ENCODE results near the gene SPRED3. TPM values are rescaled to one million over a fixed set of nuclear protein-coding genes. Genes with fewer than 3 reads are reported as not detected.

The SPRED3 gene
- total and polyA plus RNA-seq, 9 of the 15 experiments (the other 6 are each of a cell fraction or from before 2014, with no cell fraction given): 0.05 to 1.3 (median 0.36) TPM

DNA sequence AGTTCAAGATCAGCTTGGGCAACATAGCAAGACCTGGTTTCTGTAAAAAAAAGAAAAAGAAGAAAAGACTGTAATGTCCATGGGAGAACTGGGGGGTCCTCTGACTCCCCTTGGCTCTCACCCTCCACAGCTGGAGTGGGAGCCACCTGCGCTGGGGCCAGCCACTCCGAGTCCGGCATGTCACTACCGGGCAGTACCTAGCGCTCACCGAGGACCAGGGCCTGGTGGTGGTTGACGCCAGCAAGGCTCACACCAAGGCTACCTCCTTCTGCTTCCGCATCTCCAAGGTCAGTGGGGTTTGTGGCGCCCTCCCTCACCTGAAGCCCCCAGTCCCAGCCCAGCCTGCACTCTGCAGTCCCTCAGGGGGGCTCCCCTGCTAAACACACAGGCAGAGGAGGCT lies 59.7 kb downstream of the SPRED3 start:
- WGBS (ENCODE audit: insufficient coverage, low coverage, missing lambda C conversion rate): 93% methylated on average over 9 of the region's 9 CpGs
- Histone ChIP-seq H3K27ac (ENCODE audit: extremely low read depth, low read depth, low read length) (no peak overlapping the region), H3K79me2 (ENCODE audit: control insufficient read depth, insufficient read depth, low read length) (no peaks in the 10 kb centered on the region), H2AFZ (ENCODE audit: low read depth, low read length) (no peak overlapping the region), H3K4me3 (no peak overlapping the region), H3K36me3 (ENCODE audit: control insufficient read depth, insufficient read depth, low read length) (peaks cover 29% of the 10 kb centered on the region; the same call in 1 of the 3 replicates), H3K9me3 (replicated peaks; ENCODE audit: control insufficient read depth, insufficient read depth, low read depth, low read length) (no peaks in the 10 kb centered on the region), H3K9me1 (ENCODE audit: control insufficient read depth, insufficient read depth, low read length) (no peaks in the 10 kb centered on the region), H3K27me3 (ENCODE audit: control insufficient read depth in 2 of 2, insufficient read depth in 2 of 2, low read length in 2 of 2) (no peaks in the 10 kb centered on the region), H3K9ac (ENCODE audit: insufficient read depth in 1 of 2, low read depth in 2 of 2, low read length in 2 of 2) (peak overlapping the region in 1 of 2 experiments; percentile 71; a peak in 2 of 4 replicates), H3K4me2 (ENCODE audit: insufficient read depth, low read length) (no peak overlapping the region), H4K20me1 (replicated peaks; ENCODE audit: control insufficient read depth, insufficient read depth, low read length) (no peaks in the 10 kb centered on the region), H3K4me1 (replicated peaks in 1 of 2; ENCODE audit: control insufficient read depth in 2 of 2, insufficient read depth in 2 of 2, low read length in 2 of 2) (peaks cover 5 to 23% of the 10 kb centered on the region in 2 experiments)
- DNase-seq (ENCODE audit: extremely low read depth in 1 of 4, low spot score in 3 of 4) (no peak), FAIRE-seq (no peak), ATAC-seq (no peak)
- in situ Hi-C loops (cut with MboI): no loop called here
- ChIA-PET POLR2A (no interaction called here), CTCF (ENCODE audit: low intra/inter-chr PET ratio) (interaction anchor here (0.6 kb wide), 1 partner anchor 11 kb away, joined by 3 read pairs; no protein-coding TSS in a partner anchor)
- BruUV-seq (replicated peaks): no TSS peak
- intact Hi-C loops (cut with micrococcal nuclease): no loop called here
- TF ChIP-seq ZNF584 (CRISPR knock-in tag; IDR thresholded peaks at IDR 0.05; ENCODE audit: low read depth) (no peak), MYBL2 (IDR thresholded peaks at IDR 0.05; ENCODE audit: low read depth) (no peak), MYBL2 (CRISPR knock-in tag; IDR thresholded peaks at IDR 0.05; ENCODE audit: borderline replicate concordance) (no peak), GABPB2 (CRISPR knock-in tag; conservative IDR thresholded peaks at IDR 0.05) (no peak), STAT5A (IDR thresholded peaks at IDR 0.05; ENCODE audit: borderline replicate concordance, low read length) (no peak), HDAC3 (IDR thresholded peaks at IDR 0.05; ENCODE audit: borderline replicate concordance, partially characterized antibody) (no peak), FOXP1 (CRISPR knock-in tag; IDR thresholded peaks at IDR 0.05) (no peak), ETV6 (IDR thresholded peaks at IDR 0.05; ENCODE audit: borderline replicate concordance in 1 of 2, low read depth in 2 of 2, low read length in 1 of 2) (no peak), ETV6 (CRISPR knock-in tag; IDR thresholded peaks at IDR 0.05; ENCODE audit: borderline replicate concordance) (no peak), MTA2 (IDR thresholded peaks at IDR 0.05; ENCODE audit: low read depth) (no peak), IRF9 (tag; IDR thresholded peaks at IDR 0.05) (no peak), HCFC1 (IDR thresholded peaks at IDR 0.05; ENCODE audit: low read depth, low read length) (no peak), DACH1 (IDR thresholded peaks at IDR 0.05; ENCODE audit: partially characterized antibody) (no peak), E2F4 (CRISPR knock-in tag; IDR thresholded peaks at IDR 0.05; ENCODE audit: low read depth) (no peak), CC2D1A (IDR thresholded peaks at IDR 0.05) (no peak)
- TF ChIP-seq, protein P1, sequence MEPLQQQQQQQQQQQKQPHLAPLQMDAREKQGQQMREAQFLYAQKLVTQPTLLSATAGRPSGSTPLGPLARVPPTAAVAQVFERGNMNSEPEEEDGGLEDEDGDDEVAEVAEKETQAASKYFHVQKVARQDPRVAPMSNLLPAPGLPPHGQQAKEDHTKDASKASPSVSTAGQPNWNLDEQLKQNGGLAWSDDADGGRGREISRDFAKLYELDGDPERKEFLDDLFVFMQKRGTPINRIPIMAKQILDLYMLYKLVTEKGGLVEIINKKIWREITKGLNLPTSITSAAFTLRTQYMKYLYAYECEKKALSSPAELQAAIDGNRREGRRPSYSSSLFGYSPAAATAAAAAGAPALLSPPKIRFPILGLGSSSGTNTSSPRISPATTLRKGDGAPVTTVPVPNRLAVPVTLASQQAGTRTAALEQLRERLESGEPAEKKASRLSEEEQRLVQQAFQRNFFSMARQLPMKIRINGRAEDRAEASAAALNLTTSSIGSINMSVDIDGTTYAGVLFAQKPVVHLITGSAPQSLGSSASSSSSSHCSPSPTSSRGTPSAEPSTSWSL (CRISPR knock-in tag; IDR thresholded peaks at IDR 0.05; ENCODE audit: borderline replicate concordance): no peak
